Activated CD8-positive, alpha-beta memory T cell treated with anti-CD3 and anti-CD28 coated beads for 4 hours (primary cell): Measurements from ENCODE around the gene GABRD.

Source experiments
- DNase-seq, 2 donors: peaks; one replicate each; pipeline ENCODE4 v3.0.0-alpha.2; 2020; ENCODE audit warnings: low read depth in 2 of 2

The GABRD gene

GRCh38 chr1:2018217-2019171, 651 bp upstream of the GABRD start:
- no peak for DNase-seq

GRCh38 chr1:2019571-2020309, 595 bp downstream of the GABRD start:
- no peak for DNase-seq

DNA sequence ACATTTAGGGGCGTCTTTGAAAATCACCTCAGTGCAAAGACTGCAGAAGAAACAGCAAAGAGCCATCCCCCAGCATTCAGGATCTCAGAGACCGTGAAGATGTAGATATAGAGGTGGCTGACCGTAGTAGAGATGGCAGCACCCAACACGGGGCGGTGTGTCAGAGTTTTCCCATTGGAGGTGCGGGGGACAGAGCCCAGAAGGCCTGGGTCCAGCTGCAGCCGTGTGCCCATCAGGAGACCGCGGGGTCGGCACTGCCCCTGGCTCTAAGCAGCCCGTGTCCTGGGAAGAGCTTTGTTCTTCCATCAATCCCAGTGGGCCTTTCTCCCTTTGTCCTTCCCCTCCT, 1.1 kb downstream of the GABRD start:
- no peak for DNase-seq

GRCh38 chr1:2021550-2021949, 2.4 kb downstream of the GABRD start:
- DNase-seq: no peak

- no peak for DNase-seq
Observed at GRCh38 chr1:2022063-2022770, 3.1 kb downstream of the GABRD start.

- no peak for DNase-seq
Observed at GRCh38 chr1:2023187-2023586, 4.0 kb downstream of the GABRD start.

DNA sequence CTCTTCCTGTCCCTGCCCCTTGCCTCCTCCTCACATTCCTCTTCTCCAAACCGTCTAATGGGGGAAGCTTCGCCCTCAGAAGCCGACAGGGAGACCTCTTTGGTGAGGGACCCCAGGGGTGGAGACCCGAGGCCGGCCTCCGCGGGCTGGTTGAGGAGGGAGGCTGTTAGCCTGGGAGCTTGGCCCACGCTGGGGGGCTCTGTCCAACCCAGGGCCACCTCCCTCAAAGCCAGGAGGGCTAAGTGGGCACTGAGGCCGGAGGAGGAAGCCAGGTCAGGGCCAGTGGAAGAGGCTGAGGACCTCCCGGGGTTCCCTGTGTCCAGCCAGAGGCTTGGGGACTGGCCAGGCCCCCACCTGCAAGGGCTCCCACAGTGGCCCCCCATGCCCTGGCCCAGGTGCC, 5.3 kb downstream of the GABRD start:
- DNase-seq: no peak

- DNase-seq: no peak
Observed at GRCh38 chr1:2024887-2025286, 5.7 kb downstream of the GABRD start.

- DNase-seq: no peak
Observed at GRCh38 chr1:2025491-2025981, 6.4 kb downstream of the GABRD start.

DNA sequence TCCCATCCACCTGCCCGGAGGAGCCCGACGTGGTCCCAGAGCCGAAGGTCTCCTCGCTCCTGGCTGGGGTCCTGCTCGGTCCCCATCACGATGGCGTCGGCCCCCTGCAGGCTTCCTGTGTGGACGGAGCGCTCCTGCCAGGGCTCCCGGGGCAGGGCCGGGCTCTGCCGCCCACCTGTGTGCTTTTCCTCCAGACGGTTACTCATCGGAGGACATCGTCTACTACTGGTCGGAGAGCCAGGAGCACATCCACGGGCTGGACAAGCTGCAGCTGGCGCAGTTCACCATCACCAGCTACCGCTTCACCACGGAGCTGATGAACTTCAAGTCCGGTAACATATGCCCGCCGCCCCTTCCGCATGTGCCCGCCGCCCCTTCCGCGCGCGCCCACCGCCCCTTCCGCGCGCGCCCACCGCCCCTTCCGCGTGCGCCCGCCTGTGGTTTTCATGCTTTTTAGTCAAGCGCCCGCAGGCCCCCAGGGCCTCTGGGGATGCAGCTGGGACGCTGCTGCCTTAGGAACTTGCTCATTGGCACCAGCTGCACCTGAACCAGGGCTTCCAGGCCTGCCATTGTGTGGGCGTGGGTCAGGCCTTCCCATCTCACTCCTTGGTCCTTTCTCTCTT, 8.9 kb downstream of the GABRD start:
- no peak for DNase-seq

DNA sequence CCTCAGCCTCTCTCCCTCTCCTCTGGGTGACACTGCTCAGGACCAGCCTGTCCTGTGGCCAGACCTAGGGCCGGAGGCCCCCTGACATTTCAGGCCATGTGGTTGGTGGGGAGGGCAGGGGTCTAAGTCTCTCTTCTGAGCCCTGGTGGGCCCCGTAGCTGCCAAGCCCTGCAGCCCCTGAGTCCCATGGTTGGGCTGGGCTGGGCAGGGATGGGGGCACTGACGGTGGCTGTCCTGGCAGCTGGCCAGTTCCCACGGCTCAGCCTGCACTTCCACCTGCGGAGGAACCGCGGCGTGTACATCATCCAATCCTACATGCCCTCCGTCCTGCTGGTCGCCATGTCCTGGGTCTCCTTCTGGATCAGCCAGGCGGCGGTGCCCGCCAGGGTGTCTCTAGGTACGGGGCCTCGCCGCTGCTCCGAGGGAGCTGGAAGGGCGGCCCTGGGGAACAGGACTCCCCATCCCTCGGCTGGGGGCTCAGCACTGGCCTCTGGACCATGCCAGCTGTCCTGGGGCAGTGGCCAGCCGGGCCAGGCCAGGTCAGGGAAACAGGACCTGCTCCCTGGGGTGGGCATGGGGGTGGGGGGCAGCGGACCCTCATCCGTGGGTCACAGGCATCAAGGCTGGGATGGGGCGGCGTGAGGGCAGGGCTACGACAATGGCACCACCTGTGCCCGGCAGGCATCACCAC, 9.9 kb downstream of the GABRD start:
- no peak for DNase-seq

DNA sequence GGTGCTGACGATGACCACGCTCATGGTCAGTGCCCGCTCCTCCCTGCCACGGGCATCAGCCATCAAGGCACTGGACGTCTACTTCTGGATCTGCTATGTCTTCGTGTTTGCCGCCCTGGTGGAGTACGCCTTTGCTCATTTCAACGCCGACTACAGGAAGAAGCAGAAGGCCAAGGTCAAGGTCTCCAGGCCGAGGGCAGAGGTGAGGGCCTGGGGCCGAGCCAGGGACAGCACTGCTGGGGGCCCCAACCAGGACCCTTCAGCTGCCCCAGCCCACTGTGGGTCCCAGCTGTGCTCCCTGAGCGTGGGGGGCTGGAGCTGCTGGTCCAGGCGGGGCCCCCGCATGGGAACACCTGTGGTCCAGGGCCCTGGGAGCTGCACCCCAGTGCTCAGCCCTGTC, 10.4 kb downstream of the GABRD start:
- no peak for DNase-seq

- no peak for DNase-seq
Observed at GRCh38 chr1:2030076-2030871, 11.1 kb downstream of the GABRD start.

GRCh38 chr1:2031546-2032540, 12.7 kb downstream of the GABRD start:
- DNase-seq: no peak

DNA sequence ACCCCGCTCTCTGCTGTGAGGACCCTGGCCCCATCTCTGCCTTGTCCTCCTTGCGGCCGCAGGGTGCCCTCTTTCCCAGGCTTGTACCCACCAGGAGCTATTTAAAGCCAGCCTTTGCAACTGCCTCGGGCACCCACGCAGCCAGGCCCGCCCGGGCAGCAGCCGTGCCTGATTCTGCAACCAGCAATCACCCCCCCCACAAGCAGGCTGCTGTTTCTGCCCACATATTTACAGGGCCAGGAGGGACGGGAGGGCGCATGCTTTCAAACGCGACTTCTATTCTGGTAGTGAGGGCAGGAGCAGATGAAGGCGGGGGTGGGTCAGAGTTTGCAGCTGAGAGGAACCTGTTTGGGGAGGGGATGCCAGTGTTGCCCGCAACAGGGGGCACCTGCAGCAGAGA, 13.6 kb downstream of the GABRD start:
- DNase-seq: no peak

DNA sequence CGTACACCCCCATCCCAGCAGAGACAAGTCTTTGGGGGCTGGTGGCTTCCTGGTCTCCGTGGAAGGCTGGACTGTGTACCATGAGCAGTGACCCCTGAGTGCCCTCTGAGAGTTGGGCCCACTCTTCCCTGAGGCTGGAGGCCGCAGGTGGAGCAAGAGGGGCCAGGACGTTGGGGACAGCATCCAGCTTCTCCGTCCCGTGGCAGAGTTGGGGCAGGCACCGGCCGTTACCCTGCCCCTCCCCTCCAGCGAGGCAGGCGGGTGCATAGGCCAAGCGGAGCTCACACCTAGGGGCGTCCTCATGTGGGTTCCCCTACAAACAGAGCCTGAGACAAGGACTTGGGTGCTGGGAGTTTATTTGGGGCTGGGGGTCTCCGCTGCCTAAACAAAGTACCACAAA, 14.0 kb downstream of the GABRD start:
- no peak for DNase-seq

DNA sequence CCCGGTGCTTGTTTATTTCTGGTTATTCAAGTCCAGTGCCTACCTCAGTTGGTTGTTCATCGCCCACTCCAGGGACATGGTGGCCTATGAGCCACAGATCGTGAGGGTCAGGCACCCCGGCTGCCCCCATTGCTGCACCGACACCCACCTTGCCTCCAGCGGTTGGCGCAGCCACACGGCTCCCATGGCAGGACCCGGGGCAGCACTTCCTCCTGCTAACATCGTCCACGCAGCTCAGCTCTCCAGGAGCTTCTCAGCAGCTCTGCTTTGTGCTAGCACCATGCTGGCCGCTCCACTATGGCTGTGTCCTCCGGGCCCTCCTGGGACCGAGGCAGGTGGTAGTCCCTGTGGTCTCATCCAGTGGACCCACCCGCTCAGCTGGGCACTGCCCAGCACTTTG, 17.1 kb downstream of the GABRD start:
- no peak for DNase-seq

DNA sequence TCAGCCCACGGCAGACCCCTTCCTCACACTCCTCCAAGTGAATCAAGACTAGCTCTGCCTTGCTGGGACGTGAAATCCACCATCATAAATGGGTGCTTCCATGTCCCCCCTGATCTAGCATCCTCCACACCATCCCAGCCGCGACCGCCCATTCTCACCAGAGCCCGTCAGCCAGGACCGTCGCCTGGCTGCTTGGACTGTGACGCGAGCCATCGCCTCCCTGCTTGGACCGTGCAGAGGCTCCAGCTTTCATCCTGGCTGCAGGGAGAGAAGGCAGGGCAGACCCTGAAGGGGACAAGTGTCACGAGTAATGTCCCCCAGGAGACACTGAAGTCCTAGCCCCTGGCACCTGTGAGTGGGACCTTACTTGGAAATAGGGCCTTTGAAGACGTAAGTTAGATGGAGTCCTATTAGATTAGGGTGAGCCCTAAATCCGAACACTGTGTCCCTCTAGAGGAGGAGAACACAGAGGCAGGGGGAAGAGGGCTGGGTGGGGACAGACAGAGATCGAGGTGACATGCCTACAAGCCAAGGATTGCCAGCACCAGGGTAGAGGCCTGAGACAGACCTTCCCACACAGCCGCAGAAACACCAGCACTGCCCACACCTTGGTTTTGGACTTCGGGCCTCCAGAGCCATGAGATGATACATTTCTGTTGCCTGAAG, 18.3 kb downstream of the GABRD start:
- DNase-seq: no peak

- no peak for DNase-seq
Observed at GRCh38 chr1:2038229-2038628, 19.1 kb downstream of the GABRD start.
